ENCODE data around the gene ATG7. TPM values are rescaled to one million over a fixed set of nuclear protein-coding genes. Genes with fewer than 3 reads are reported as not detected.
"Not testable (repeated sequence)": the region's sequence is repeated elsewhere in the genome, so short reads cannot be mapped to it uniquely, and the experiment has no call there.

ATG7 gene
- polyA plus RNA-seq, 3 donors, result 8.4 to 17.9 (median 14.9) TPM

DNA sequence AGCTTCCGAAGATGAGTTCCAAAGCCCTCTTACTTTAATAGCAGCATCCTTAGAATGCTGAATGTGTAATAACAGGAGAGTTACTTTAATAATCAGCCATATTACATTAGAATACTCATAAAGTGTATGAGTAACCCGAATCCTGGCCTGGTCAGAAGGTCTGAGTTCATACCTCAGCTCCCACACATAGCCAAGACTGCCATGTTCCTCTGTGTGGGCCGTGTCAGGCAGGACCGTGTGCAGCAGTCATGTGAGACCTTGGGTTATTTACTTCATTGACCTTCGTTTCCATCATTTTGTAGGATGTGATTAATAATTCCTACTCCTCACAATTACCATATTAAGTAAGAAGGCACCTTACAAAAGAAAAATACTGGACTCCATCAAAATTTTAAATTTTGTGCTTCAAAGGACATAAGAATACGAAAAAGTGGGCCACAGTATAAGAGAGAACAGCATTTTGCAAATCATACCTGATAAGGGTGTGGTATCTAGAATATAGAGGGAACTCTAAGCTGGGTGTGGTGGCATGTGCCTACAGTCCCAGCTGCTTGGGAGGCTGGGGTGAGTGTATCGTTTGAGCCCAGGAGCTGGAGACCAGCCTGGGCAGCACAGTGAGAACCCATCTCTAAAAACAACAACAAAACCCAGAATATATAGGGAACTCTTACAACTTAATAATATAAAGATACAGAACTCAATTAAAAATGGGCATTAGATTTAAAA lies 163.4 kb downstream of the ATG7 start:
- H3K27ac ChIP-seq (ENCODE audit: low read depth, low read length), result no peak overlapping the region
- 84 to 92% (median 87%) methylated on average over 7 of the region's 7 CpGs for WGBS, 3 donors

DNA sequence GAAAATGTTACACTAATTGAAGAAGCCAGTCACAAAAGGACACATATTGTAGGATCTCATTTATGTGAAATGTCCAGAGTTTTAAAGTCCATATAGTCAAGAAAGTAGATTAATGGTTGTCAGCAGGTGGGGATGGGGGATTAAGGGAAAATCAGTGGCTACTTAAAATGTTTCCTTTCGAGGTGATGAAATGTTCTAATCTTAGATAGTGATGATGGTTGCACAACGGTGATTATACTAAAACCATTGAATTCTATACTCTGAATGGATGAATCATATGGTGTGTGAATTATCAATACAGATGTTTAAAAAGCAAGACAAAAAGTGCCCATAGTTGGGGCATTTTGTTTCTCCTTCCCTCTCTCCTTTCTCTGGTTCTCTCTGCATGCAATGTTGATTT lies 164.6 kb downstream of the ATG7 start:
- 76 to 89% (median 79%) methylated on average over 2 of the region's 2 CpGs for WGBS, 3 donors
- H3K27ac ChIP-seq (ENCODE audit: low read depth, low read length), result no peak overlapping the region

DNA sequence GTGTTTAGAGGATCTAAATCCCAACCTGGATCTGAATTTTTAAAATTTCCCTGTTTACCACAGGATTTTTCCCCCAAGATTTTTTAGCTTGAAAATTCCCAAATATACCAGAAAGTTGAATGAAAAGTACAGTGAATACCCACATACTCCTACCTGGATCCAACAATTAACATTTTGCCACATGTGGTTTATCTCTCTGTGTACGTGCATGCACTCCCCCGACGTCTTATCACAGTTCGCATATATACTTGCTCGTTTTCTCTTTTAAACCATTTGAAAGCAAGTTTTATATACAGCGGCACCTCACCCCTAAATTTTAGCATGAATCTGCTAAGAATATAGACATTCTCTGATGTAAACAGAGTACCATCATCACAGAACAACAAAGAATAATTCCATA lies 165.3 kb downstream of the ATG7 start:
- 93 to 95% (median 93%) methylated on average over 6 of the region's 6 CpGs for WGBS, 3 donors
- no peak overlapping the region for H3K27ac ChIP-seq (ENCODE audit: low read depth, low read length)

DNA sequence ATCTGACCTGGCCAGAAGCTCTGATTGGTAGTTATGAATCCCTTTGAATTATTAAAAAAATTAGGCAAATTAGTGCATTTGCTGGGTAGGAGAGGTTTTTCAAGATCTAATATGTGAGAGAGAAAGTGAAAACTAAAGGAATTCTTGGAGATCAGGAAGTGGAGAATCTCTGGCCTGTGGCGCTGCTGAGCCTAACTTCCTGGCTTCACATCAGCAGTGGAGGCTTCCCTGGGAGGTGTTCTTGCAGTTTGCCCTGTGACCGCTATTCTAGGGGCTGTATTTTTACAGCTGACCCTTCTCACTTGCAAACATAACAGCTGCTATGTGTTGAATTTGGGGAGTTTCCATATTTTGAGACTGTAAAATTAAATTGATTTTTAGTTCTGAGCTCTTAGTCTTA lies 166.4 kb downstream of the ATG7 start:
- H3K27ac ChIP-seq (ENCODE audit: low read depth, low read length), result no peak overlapping the region
- WGBS, 3 donors, result 45 to 78% (median 52%) methylated on average over 2 of the region's 2 CpGs

DNA sequence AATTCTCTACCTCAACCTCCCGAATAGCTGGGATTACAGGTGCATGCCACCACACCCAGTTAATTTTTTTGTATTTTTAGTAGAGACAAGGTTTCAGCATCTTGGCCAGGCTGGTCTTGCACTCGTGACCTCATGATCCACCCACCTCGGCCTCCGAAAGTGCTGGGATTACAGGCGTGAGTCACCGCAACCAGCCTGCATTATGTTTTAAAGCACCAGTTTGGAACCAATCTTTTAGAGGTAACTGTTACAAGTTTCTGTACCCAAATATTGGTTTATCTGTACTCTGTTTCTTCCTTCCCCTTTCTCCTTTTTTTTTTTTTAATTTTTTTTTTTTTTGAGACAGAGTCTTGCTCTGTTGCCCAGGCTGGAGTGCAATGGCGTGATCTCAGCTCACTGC lies 169.1 kb downstream of the ATG7 start:
- not testable (repeated sequence) for H3K27ac ChIP-seq (ENCODE audit: low read depth, low read length)
- WGBS, 3 donors, result 83 to 88% (median 85%) methylated on average over 7 of the region's 7 CpGs

DNA sequence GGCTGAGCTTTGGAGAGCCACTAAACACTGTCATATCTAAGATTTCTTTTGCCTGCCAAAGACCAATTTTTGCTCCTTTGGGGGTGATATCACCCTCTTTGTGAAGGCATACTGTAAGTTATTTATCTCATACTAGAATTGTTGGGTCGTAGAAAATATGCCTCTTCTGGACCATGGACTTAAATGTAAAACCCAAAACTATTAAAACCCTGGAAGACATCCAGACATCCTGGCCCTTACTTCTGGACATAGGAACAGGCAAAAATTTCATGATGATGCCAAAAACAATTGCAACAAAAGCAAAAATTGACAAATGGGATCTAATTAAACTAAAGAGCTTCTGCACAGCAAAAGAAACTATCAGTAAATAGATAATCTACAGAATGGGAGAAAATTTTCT lies 172.2 kb downstream of the ATG7 start:
- no peak overlapping the region for H3K27ac ChIP-seq (ENCODE audit: low read depth, low read length)
- 50 to 82% (median 67%) methylated on average over 1 of the region's 1 CpG for WGBS, 3 donors

DNA sequence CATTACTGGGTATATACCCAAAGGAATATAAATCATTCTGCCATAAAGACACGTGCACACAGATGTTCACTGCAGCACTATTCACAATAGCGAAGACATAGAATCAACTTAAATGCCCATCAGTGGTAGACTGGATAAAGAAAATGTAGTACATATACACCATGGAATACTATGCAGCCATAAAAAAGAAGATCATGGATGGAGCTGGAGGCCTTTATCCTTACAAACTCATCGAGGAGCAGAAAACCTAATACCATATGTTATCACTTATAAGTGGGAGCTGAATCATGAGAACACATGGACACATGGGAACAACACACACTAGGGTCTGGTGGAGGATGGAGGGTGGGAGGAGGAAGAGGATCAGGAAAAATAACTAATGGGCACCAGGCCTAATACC lies 173.0 kb downstream of the ATG7 start:
- H3K27ac ChIP-seq (ENCODE audit: low read depth, low read length), result not testable (repeated sequence)
- 92 to 94% (median 93%) methylated on average over 3 of the region's 3 CpGs for WGBS, 3 donors

DNA sequence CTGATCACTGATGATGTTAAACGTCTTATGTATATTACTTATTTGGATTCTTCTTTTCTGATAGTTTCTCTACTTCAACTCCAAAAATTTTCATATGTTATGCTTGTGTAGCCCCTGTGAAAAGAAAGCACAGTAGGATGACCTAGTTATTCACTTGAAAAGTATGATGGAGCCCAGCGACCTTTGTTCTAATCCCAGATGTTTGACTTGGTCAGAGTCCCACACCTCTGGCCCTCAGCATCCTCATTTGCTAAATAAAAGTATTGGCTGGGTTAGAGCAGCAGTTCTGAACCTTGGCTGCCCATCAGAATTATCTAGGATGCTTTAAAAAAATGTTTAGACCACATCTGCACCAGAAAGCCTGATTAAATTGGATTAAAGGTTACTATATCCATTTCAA lies 173.7 kb downstream of the ATG7 start:
- H3K27ac ChIP-seq (ENCODE audit: low read depth, low read length), result no peak overlapping the region
- 67 to 69% (median 68%) methylated on average over 2 of the region's 2 CpGs for WGBS, 3 donors

DNA sequence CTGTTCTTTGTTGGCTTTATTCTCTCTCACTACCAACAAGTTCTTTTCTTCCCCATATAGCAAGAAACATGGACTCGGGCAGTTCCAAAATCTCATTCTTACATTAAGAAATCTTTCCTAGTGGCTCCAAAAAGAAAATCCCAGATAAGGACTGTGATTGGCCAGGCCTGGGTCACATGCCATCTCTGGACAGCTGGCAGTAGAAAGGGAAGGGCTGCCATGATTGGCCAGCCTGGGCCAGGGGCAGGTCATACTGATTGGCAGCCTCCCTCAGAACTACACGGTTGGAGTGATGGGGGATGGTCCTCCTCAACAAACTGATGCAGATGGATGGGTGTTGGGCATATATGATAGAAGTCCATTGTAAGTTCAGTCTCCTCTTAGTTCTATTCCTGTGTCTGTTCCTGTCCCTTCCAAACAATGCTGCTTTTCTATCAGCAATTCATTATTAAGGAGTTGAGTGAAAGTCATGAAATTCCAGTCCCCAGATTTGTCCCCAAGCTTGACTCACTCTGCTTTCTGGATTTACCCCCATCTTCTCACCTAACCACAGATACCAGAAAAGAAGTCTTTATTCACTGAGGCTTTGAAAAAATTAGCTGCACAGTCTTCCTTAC lies 175.5 kb downstream of the ATG7 start:
- H3K27ac ChIP-seq (ENCODE audit: low read depth, low read length), result no peak overlapping the region
- 35 to 51% (median 35%) methylated on average over 2 of the region's 2 CpGs for WGBS, 3 donors

DNA sequence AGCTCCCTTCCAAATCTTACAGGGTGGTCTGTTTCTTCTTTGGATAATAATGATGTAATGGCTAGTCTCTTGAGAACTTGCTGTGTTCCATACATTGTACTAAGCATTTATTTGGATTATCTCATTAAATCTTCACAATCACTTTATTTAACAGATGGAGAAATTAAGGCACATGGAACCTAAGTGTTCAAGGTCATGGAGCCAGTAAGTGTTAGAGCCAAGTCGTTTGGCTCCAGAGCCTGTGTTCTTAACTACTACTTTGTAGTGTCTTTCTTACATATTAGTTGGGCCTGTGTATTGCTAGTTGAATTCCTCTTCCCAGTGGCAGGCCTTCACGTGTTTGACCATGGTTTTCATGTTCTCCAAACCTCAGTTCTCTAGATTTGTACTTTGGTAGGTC lies 177.8 kb downstream of the ATG7 start:
- H3K27ac ChIP-seq (ENCODE audit: low read depth, low read length), result no peak overlapping the region
- WGBS, 3 donors, result 83 to 96% (median 92%) methylated on average over 2 of the region's 2 CpGs

DNA sequence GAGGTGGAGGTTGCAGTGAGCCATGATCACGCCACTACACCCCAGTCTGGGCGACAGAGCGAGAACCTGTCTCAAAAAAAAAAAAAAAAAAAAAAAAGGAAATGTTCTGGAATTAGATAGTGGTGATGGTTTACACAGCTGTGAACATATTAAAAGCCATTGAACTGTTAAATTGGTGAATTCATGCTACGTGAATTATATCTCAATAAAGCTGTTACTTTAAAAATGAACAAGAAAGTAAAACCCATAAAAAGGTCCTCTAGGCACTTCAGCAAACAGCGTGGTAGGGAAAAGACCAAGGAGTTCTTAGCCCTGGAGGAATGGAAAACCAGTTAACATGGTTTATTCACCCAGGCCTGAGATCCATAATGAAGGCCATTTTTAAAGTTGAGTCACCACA lies 180.1 kb downstream of the ATG7 start:
- no peak overlapping the region for H3K27ac ChIP-seq (ENCODE audit: low read depth, low read length)
- WGBS, 3 donors, result 95% methylated on average over 5 of the region's 5 CpGs

DNA sequence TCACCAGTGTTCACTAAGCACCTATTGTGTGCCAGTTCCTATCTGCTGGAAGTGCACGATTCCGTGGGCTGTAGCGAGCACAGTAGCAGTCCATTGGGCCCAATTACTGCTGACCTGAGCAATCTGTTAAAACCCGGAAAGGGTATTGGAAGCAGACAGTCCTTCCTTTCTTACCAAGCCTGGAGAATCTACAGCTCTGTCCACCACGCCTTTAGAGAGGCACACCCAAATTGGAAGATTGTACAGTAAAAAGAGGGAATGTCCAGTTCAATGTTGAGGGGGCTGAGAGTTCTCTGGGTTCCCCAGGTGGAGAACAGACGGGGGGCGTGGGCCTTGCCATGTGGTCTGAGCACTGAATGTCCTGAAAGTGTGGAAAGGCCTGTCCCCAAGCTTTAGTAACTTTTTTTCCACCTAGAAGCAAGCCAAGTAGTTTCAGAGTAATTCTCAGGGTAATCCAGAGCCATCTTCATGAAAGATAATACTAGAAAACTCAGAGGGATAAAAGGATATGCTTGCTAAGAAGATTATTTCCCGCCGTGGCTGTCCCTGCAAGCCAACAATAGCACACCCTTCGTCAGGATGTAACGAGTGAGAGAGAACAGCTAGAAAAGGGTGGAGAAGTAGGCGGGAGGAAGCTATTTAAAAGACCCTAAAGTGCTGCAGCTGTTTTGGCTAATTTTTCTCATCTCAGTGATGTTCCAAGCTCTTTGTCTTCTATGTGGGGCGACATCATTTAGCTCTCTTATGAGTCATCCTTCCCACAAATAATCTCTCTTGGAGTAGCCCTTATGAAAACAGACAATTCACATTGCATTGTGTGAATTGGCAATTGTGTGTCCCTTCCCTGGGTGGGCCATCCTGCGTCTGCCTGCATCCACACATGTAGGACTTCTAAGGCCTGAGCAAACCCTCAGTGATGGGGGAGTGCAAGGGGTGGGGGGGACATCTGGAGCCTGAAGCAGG lies 181.0 kb downstream of the ATG7 start:
- WGBS, 3 donors, result 70 to 87% (median 70%) methylated on average over 14 of the region's 14 CpGs

DNA sequence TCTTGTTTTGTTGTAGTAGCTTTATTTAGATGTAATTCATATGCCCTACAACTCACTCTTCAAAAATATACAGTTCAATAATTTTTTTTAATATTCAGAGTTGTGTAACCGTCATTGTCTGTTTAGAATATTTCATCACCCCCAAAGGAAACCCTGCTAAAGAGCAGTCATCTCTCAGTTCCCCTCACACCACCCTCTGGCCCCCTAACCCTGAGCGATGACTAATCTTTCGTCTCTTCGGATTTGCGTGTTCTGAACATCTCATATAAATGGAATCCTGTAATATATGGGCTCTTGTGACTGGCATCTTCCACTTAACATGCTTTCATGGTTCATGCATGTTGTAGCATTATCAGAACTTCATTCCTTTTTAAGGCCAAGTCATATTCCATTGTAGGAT lies 183.8 kb downstream of the ATG7 start:
- 59 to 94% (median 73%) methylated on average over 5 of the region's 5 CpGs for WGBS, 3 donors
- no peak overlapping the region for H3K27ac ChIP-seq (ENCODE audit: low read depth, low read length)

More for the DNA sequence above, 181.0 kb downstream of the ATG7 start:
- H3K27ac ChIP-seq (ENCODE audit: low read depth, low read length), result no peak overlapping the region

DNA sequence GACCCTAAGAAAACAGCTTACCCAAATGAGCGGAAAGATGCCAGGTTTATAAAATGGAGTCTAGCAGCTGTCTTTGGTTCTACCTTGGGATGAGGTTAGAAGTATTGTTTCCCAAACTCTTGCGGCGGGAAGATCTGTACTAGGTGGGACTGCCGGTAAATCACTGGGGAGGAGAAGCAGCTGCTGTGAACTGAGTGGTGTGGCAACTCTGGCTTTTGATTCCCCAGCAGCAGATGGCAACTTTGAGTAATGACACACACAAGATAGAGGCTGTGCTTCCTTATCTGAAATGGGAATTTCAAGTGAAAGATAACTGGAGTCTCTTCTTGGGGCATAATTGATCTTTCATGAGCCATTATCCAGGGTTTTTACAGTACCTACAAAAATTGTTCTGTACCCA lies 184.9 kb downstream of the ATG7 start:
- H3K27ac ChIP-seq (ENCODE audit: low read depth, low read length), result no peak overlapping the region
- 63 to 98% (median 83%) methylated on average over 4 of the region's 4 CpGs for WGBS, 3 donors

DNA sequence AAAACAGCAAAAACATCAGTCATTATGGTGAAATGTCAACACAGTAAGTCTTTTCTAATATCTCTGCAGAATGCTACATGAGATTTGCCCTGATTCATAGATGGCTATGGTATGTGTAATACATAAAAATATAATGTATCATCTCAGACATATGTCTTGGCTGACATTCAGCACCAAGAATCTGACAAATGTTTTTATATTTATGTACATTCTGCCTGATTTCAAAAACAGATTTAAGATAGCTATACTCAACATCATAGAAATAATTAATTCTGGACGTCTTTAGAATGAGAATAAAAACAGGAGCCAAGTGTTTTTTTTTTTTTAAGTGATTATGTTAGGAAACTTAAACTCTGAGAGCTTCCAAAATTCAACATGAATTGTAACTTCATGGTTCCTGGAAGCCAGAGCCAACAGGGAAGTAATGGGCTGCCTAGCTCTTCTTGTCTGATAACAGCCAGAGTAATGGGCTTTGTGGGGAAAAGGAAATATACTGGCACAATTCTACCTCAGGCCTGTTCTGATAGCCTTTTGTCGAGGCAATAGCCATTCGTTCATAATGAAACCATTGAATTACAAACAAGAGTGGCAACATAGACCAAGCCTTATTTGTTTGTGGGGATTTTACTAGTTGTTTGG lies 187.1 kb downstream of the ATG7 start:
- no peak overlapping the region for H3K27ac ChIP-seq (ENCODE audit: low read depth, low read length)
- 60 to 66% (median 65%) methylated on average over 3 of the region's 3 CpGs for WGBS, 3 donors

DNA sequence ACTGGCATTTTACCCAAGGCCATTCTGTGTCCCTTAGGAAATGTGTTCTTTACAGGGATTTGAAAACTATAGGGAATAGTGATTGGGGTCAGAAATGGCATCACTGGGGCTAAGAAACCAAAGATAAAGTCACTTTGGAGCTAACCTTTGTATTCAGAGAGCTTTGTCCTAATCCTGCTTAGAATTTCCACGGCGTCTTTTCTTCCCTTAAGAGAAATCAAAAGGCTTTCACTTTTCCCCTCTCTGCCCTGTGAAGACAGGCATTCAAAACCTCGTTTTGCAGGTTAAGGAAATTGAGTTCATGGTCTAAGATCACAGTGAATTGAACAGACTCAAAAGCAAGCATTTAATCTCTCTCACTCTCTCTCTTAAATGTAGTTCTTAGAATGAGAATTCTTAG lies 189.0 kb downstream of the ATG7 start:
- no peak overlapping the region for H3K27ac ChIP-seq (ENCODE audit: low read depth, low read length)
- WGBS, 3 donors, result 90 to 92% (median 90%) methylated on average over 3 of the region's 3 CpGs

DNA sequence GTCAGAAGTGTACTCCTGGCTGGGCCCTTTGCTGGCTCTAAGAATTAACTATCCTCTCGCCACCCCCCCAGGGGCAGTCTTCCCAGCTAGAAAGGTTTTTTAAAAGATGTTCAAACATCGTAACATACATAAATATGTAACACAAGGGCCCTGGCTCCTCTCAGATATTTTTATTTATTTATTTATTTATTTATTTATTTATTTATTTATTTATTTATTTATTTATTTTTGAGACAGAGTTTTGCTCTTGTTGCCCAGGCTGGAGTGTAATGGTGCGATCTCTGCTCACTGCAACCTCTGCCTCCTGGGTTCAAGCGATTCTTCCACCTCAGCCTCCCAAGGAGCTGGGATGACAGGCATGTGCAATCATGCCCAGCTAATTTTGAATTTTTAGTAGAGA lies 190.5 kb downstream of the ATG7 start:
- H3K27ac ChIP-seq (ENCODE audit: low read depth, low read length), result not testable (repeated sequence)
- 98 to 99% (median 99%) methylated on average over 4 of the region's 4 CpGs for WGBS, 3 donors

DNA sequence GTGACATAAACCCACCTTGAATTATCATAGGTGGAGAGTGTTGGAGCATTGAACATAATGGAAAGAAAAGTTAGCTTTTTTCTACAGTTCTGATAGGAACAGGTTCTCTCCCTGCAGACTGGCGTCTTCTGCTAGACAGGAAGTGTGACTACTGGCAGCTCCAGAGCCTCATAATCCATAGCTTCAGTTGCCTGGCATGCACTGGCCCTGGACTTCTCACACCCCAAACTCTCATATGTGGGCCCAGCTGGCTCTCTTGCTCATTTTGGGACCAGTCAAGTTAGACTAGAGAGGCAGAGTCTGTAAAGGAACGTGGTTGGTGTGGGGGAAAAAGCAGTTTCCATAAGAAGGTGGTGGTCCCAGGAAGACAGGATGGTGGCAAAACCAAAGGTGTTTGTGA lies 191.4 kb downstream of the ATG7 start:
- 91 to 97% (median 92%) methylated on average over 2 of the region's 2 CpGs for WGBS, 3 donors
- no peak overlapping the region for H3K27ac ChIP-seq (ENCODE audit: low read depth, low read length)

DNA sequence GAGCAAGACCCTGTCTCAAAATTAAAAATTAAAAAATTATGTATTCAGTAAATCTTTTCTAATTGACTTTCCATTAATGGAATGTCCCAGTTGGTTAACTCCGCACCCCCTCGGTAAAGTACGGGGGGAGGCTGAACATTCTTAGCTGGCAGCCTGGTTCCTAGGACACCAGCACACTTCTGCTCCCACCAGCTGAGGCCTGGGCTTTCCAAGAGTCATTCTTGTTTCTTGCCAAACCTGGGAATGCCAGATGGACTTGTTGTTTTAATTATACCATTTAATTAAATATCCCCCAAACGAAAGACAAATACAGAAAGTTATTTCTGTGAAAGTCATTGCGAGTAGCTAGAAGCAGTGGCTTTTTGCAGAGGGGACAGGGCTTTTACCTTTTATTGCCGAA lies 192.2 kb downstream of the ATG7 start:
- WGBS, 3 donors, result 94 to 99% (median 96%) methylated on average over 6 of the region's 6 CpGs
- no peak overlapping the region for H3K27ac ChIP-seq (ENCODE audit: low read depth, low read length)

Data from adipose tissue (tissue), 3 donors.